NCI-H1436 (cell line): Measurements from ENCODE around the gene NRG2.

Source experiments
- DNase-seq: peaks from one replicate; lab custom pipeline; 2025; lab: John Stamatoyannopoulos, UW

Gene NRG2

GRCh38 chr5:139855946-139856540 is 187.1 kb downstream of the NRG2 start:
- no peak for DNase-seq

DNA sequence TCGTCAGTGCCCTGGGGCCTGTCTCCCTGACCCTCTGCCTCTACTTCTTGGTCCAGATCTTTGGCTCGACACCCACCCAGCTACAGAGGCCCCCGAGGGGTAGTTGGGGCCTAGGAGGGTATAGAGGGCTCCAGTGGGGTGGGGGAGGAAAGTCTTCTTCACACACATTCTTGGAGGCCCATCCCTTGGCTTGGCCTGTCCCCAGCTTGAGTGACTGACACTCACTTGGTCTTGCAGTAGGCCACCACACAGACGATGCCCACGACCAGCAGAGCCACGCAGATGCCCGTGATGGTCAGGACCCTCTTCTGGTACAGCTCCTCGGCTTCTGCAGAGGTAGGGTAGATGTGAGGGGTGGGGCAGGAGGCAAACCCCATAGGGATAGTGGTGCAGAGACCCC is 187.6 kb downstream of the NRG2 start:
- DNase-seq: no peak

DNA sequence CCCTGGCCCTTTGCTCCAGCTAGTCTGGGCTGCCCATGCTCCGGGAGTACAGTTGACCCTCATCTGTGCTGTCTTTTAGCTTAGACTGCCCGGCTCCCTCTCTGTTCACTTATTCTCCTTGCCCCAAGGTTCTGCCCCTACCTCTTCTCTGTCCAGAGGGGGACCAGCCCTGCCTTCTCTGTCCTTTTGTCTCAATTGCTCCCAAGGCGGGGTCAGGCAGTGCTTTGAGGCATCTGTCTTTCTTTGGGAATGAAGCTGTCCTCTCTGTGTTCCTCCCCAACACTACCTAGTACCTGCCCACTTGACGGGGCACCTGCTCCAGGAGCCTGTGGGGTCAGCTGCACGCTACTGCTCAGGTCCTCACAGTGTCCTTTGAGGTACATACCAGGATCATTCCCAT is 188.1 kb downstream of the NRG2 start:
- no peak for DNase-seq

GRCh38 chr5:139854029-139854605 is 189.0 kb downstream of the NRG2 start:
- no peak for DNase-seq

DNA sequence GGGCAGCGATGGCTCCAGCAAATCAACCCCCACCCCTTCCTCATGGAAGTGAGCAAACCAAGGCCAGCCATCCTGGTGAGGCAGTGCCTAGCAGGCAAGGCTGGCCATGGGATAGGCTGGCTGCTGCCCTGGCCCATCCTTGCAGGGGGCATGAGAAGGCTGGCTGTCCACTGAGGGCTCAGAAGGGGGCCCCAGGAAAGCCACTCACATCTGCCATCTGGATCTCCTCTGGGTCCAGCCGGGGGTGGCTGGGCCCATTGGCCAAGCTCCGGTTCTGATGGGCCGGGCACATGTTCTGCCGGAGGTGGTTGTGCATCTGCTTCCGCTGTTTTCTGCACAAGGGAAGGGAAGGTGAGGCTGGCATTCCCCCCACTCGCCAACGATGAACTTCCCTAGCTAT is 190.4 kb downstream of the NRG2 start:
- DNase-seq: no peak

DNA sequence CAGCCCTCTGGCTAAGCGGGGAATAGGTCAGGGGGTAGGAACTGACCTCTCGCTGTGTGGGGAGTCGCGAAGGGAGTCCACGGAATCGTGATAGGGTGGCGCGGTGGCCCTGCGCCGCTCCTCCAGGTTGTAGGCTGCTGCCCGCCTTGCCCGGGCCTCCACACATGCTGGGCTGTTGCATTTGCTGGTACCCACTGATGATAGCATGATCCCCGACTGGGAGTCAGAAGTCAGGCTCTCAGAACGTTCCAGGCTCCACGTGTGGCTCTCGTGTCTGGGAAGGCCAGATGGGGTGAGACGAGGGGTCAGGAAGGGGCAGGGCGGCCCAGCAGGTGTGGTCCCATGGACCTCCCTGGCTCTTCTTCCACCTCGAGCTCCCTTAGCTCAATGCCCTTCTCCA is 191.5 kb downstream of the NRG2 start:
- DNase-seq: no peak

- DNase-seq: no peak
These were observed 192.6 kb downstream of the NRG2 start for GRCh38 chr5:139850423-139851016.

- no peak for DNase-seq
These were observed 193.2 kb downstream of the NRG2 start for GRCh38 chr5:139849942-139850341.

- DNase-seq: no peak
These were observed 193.6 kb downstream of the NRG2 start for GRCh38 chr5:139849501-139849900.

DNA sequence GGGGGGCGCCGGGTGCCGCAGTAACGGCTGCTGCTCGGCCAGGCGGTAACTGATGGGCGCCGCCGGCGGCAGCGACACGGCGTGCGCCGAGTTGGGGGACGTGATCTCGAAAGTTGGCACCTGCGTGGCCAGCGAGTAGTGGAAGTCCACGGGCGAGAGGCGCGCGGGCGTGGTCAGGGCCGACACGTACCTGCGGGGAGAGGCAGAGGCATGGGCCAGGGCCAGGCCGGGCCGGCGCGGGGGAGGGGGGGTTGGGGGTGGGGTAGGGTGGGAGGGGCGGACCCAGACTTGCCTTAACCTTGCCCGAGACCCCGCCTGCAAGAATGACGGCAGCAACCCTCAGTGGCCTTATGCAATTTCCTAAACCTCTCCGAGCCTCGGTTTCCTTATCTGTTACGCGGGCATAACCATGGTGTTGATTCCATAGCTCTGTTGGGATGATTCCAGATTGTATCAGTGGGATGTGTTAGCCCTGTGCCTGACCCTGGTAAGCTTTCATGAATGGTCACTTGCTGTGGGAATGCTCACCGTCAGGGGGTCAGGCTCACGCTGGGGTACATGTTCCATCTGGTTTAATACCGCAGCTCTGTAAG is 194.5 kb downstream of the NRG2 start:
- no peak for DNase-seq

DNA sequence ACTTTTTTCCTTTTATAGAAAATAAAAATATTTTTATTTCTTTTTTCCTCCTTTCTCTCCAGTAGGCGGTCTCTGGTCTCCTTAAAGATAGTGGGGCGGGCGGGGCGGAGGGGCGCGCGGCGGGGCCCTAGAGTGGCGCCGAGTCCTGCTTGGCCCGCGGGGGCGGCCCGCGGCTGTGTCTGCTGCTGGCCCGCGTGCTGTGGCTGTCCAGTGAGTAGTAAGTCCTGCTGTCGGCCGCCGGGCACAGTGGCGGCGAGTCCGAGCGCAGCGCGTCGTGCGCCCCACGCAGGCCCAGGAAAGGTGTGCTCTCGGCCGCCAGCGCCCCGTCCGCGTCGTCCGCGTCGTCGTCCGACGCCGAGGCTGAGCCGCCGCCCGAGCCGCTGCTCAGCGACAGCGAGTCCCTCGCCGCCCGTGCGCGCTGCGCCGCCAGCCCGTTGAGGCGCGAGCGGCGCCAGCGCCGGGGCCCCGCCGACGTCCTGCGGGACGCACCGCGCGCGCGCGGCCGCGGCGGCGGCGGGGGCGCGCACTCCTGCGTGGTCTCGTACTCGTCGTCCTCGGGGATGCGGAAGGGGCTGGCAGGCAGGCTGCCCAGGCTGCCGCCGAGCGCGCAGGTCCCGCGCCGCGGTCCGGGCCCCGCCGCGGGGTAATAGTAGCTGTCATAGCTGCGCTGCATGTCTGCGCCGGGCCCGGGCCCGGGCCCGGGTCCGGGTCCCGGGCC is 195.2 kb downstream of the NRG2 start:
- no peak for DNase-seq

DNA sequence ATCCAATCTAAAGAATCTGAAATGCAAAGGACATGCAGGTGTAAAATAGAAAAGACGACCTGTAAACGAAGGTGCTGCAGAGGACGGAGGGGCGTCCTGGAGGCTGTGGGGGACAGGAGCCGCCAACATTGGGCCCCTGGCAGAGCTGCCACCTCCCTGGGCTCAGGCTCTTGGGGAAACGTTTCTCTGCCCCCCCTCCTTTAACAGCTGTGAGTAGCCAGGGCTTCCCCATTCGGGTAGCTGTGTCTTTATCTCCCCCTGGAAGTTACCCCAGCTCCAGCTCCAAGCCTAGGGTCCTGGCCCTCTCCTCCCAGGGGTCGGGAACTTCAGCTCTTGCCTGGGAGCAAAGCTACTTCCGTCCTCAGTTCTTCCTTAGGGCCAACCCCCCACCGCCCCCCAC is 196.0 kb downstream of the NRG2 start:
- no peak for DNase-seq

DNA sequence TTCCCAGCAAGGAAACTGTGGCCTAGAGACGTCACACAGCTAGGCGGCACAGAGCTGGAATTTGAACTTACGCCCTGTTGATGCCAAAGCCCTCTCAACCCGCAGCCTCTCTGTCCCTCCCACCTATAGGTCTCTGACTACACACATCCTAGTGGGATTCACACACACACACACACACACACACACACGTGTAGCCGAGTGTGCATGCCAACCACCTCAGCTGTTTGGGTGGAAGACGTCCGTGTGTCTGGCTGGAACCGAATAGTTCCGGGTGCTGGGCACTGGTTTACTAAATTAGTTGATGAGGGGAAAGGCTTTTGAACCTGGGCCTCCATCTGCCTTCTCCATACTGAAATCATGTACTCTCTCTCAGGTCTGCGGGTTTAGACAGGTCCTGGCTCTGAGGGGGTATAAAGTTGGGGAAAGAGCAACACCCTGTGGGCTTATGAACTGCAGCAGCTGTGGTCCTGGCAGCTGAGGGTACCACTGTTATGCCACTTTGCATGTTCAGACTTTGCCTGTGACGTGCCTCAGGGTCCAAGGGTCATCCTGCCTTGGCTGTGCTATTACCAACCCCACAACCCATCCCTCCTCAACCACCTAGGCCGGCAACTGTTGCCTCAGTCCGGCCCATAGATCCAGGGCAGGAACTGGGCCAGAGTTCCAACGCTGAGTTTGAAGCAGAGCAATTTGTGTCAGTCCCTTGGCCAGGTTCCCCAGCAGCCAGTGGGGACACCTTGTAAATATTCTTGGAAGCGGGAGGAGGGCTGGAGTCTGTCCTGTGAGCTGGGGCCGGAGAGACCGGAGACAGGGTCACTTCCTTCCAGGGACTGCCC is 197.0 kb downstream of the NRG2 start:
- no peak for DNase-seq

- DNase-seq: peak; percentile 56
These were observed 198.5 kb downstream of the NRG2 start for GRCh38 chr5:139844472-139845145.

DNA sequence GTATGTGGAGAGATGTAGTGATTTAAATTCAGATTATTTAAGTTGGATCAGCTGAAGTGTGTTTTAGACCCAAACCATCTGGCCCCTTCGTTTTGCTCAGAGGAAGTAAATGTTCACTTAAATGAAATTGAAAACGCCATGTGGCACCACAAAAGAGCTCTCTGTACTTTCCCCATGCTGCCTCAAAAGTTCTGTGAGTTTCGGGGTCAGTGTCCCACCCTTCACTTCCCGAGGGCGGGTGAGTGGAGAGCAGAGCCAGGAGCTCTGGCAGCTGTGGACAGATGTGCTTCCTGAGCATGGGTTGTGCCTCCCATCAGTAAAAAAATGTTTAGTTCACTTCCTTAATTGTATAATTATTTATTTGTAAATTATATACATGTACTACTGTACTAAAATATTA is 199.1 kb downstream of the NRG2 start:
- DNase-seq: no peak

DNA sequence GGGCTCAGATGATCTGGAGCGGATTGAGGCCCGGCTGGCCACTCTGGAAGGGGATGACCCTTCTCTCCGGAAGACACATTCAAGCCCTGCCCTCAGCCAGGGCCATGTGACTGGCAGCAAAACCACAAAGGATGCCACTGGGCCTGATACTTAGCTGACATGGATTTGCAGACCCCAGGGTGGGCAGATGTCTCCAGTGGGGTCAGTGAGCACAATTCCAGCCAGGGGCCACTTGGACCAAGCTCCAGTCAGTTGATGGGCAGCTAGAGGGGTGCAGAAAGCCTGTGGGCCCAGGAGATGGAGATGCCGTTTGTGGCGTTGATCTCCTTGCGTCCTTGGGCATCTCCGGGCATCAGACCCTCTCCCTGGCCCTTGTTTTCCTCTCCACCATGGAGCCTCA is 200.8 kb downstream of the NRG2 start:
- no peak for DNase-seq

- no peak for DNase-seq
These were observed 201.6 kb downstream of the NRG2 start for GRCh38 chr5:139841549-139841948.

- DNase-seq: no peak
These were observed 203.2 kb downstream of the NRG2 start for GRCh38 chr5:139839918-139840317.

GRCh38 chr5:139839232-139839815 is 203.8 kb downstream of the NRG2 start:
- no peak for DNase-seq

DNA sequence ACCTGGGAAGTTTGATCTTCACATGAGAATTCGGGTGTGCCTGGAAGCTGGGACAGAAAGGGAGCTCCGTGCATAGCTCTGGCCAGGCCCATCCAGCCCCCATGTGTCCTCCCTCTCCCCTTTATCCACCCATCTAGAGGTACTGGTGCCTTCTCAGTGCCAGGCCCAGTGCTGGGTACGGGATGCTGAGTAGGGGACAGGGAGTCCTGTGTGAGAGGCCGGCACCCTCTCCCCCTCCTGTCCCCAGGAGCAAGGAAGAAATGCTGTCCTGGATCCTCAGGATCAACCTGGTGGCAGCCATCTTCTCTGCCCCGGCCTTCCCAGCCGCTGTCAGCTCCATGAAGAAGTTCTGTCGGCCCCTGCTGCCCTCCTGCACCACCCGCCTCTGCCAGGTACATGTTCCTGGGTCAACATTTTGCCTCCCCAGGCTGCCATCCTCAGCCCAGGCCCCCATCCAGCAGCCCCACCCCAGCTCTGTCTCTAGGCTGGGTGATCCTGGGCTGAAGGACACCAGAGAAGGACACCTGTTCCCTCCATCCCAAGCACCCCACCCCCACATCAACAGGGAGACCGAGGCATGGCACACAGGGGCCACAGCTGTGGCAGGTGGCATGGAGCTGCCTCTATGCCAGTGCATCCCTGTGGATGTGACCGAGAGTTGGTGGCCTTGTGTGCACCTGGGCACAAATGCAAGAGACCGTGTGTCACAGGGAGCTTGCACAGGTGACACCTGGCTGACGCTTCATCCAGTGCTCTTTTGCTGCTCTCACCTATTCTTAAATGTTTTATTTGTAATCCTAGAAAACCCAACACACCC is 204.5 kb downstream of the NRG2 start:
- no peak for DNase-seq
